ENCODE data around the gene SLC25A41. TPM values are rescaled to one million over a fixed set of nuclear protein-coding genes. Genes with fewer than 3 reads are reported as not detected.

Gene SLC25A41
- total and polyA plus RNA-seq, 2 donors (not counting 1 experiment from before 2014, with no cell fraction given) = 0.30 to 0.48 TPM

Small RNAs within 50 kb of the gene (small RNA-seq; reads per million reads assigned to genes)
- gene MIR6790 (ENCODE audit: insufficient read length, low read depth, low replicate concordance) (not detected), gene MIR6885 (ENCODE audit: insufficient read length, low read depth, low replicate concordance) (not detected)

Other genes with a start within 250 kb of the SLC25A41 start
- 40.2 and 45.7 TPM in 2 replicates for gene MLLT1, start 153.8 kb downstream of the SLC25A41 start, total RNA-seq
- gene MLLT1, start 153.8 kb downstream of the SLC25A41 start, polyA plus RNA-seq = 15.3 and 19.4 TPM in 2 replicates
- gene ACER1, start 100.2 kb downstream of the SLC25A41 start, total RNA-seq = not detected in 2 replicates
- 0.14 TPM in 1 of 2 replicates, not detected in the other for gene ACER1, start 100.2 kb downstream of the SLC25A41 start, polyA plus RNA-seq
- 38.2 and 39.8 TPM in 2 replicates for gene CLPP, start 72.2 kb downstream of the SLC25A41 start, total RNA-seq
- gene CLPP, start 72.2 kb downstream of the SLC25A41 start, polyA plus RNA-seq = 82.1 and 83.4 TPM in 2 replicates
- 62.7 and 67.0 TPM in 2 replicates for gene ALKBH7, start 61.0 kb downstream of the SLC25A41 start, total RNA-seq
- 27.5 and 36.4 TPM in 2 replicates for gene ALKBH7, start 61.0 kb downstream of the SLC25A41 start, polyA plus RNA-seq
- 3.0 and 3.3 TPM in 2 replicates for gene PSPN, start 57.8 kb downstream of the SLC25A41 start, total RNA-seq
- gene PSPN, start 57.8 kb downstream of the SLC25A41 start, polyA plus RNA-seq = 0.30 and 1.1 TPM in 2 replicates
- 56.5 and 63.4 TPM in 2 replicates for gene GTF2F1, start 40.6 kb downstream of the SLC25A41 start, total RNA-seq
- gene GTF2F1, start 40.6 kb downstream of the SLC25A41 start, polyA plus RNA-seq = 41.0 and 47.8 TPM in 2 replicates
- gene KHSRP, start 9.0 kb downstream of the SLC25A41 start, total RNA-seq = 195 and 205 TPM in 2 replicates
- gene KHSRP, start 9.0 kb downstream of the SLC25A41 start, polyA plus RNA-seq = 79.6 and 82.8 TPM in 2 replicates
- gene SLC25A23, start 26.0 kb upstream of the SLC25A41 start, total RNA-seq = 19.9 and 25.3 TPM in 2 replicates
- 2.4 and 9.3 TPM in 2 replicates for gene SLC25A23, start 26.0 kb upstream of the SLC25A41 start, polyA plus RNA-seq
- gene CRB3, start 30.5 kb upstream of the SLC25A41 start, total RNA-seq = 3.1 and 3.6 TPM in 2 replicates
- gene CRB3, start 30.5 kb upstream of the SLC25A41 start, polyA plus RNA-seq = 1.0 and 2.1 TPM in 2 replicates
- gene DENND1C, start 48.0 kb upstream of the SLC25A41 start, total RNA-seq = 117 and 119 TPM in 2 replicates
- 132 and 134 TPM in 2 replicates for gene DENND1C, start 48.0 kb upstream of the SLC25A41 start, polyA plus RNA-seq
- gene TUBB4A, start 68.5 kb upstream of the SLC25A41 start, total RNA-seq = 21.9 and 22.1 TPM in 2 replicates
- gene TUBB4A, start 68.5 kb upstream of the SLC25A41 start, polyA plus RNA-seq = 3.3 and 3.9 TPM in 2 replicates
- gene TNFSF9, start 97.3 kb upstream of the SLC25A41 start, total RNA-seq = 11.7 TPM in 2 replicates
- gene TNFSF9, start 97.3 kb upstream of the SLC25A41 start, polyA plus RNA-seq = 8.9 and 24.3 TPM in 2 replicates
- gene CD70, start 157.4 kb upstream of the SLC25A41 start, total RNA-seq = 48.5 and 49.1 TPM in 2 replicates
- gene CD70, start 157.4 kb upstream of the SLC25A41 start, polyA plus RNA-seq = 14.6 and 23.9 TPM in 2 replicates
- gene TNFSF14, start 236.4 kb upstream of the SLC25A41 start, total RNA-seq = 0.37 and 0.58 TPM in 2 replicates
- 0.04 and 0.06 TPM in 2 replicates for gene TNFSF14, start 236.4 kb upstream of the SLC25A41 start, polyA plus RNA-seq

Measured in B cell (primary cell).